SHP77 (cell line): ENCODE data around the gene TIMM44.
A peak's percentile ranks its signal among the peaks of the same experiment; 100 is the strongest.

ENCODE experiments used
- DNase-seq, 2 experiments: peaks; one replicate each; lab custom pipeline; 2025; lab: John Stamatoyannopoulos, UW

TIMM44 gene, protein sequence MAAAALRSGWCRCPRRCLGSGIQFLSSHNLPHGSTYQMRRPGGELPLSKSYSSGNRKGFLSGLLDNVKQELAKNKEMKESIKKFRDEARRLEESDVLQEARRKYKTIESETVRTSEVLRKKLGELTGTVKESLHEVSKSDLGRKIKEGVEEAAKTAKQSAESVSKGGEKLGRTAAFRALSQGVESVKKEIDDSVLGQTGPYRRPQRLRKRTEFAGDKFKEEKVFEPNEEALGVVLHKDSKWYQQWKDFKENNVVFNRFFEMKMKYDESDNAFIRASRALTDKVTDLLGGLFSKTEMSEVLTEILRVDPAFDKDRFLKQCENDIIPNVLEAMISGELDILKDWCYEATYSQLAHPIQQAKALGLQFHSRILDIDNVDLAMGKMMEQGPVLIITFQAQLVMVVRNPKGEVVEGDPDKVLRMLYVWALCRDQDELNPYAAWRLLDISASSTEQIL

DNA sequence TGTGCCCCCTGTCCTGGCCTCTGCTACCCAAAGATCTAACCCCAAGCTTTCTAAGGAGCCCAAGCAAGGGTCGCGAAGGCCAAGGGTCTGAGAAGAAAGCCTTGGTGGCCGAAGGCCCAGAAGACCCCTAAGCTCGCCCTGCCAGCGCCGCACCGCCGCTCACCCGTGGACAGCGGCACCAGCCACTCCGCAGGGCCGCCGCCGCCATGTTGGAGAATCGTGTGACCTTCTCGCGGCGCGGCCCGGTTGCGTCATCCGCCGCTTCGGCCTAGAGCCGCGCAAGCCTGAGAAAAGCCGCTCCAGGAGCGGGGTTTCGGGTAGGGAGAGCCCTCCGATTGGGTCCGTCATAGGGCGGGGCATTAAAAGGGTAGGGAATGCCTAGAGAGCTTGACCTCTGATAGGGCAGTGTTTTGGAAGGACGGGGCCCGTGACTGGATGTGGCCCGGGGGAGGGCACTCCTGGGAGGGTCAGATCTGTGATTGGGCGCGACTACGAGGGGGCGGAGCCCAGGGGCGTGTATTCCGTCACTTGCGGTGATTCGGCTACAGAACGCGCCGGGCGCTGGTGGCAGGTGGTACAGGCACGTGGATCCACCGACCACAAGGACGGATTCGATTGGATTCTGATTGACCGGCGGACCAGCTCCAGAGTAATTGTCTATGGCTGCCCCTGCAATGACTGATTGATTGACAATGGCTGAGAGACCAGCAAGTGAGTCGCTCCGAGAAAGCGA lies at the start of gene TIMM44:
TIMM44 (minus strand) TSS at position 223 of the 733 bp plus-strand sequence; CDS start at position 208, 15 bp downstream.
- DNase-seq = peak; percentile 99

DNA sequence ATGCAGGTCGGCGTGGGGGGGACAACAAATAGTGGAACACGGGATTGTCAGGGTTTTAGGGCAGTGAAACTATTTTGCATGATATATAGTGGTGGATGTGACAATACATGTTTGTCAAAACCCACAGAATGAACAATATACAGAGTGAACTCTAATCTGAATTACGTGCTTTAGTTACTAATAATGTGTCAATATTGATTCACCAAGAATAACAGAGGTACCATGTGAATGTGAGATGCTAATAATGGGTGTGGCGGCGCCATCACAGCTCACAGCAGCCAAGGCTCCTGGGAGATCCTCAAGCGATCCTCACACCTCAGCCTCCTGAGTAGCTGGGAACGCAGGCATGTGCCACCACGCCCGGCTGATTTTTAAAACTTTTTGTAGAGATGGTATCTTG lies 49.1 kb upstream of the TIMM44 start:
- no peak for DNase-seq

GRCh38 chr19:7989071-7989575 lies 45.7 kb upstream of the TIMM44 start:
- DNase-seq = no peak

DNA sequence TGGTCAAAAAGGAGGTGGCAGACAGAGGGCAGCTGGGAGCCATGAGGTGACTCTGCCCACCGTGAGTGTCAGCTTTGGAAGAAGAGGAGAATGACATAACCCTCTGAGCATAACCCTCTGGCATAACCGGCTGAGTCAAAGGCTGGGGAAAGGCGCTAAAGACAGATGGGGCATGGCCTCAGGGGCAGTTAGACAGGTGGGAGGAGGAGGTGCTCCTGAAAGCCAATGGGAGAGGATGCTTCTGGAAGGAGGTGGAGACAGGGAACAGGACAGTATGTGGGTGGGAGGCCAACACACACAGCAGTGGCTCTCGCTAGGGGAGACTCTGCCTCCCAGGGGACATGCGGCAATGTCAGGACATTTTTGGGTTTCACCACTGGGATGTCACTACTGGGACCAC lies 44.8 kb upstream of the TIMM44 start:
- no peak for DNase-seq

- no peak for DNase-seq
Measured at GRCh38 chr19:7987114-7987768, 43.8 kb upstream of the TIMM44 start.

- DNase-seq = no peak
Measured at GRCh38 chr19:7986321-7987113, 43.1 kb upstream of the TIMM44 start.

GRCh38 chr19:7985481-7985911 lies 42.0 kb upstream of the TIMM44 start:
- DNase-seq = no peak

DNA sequence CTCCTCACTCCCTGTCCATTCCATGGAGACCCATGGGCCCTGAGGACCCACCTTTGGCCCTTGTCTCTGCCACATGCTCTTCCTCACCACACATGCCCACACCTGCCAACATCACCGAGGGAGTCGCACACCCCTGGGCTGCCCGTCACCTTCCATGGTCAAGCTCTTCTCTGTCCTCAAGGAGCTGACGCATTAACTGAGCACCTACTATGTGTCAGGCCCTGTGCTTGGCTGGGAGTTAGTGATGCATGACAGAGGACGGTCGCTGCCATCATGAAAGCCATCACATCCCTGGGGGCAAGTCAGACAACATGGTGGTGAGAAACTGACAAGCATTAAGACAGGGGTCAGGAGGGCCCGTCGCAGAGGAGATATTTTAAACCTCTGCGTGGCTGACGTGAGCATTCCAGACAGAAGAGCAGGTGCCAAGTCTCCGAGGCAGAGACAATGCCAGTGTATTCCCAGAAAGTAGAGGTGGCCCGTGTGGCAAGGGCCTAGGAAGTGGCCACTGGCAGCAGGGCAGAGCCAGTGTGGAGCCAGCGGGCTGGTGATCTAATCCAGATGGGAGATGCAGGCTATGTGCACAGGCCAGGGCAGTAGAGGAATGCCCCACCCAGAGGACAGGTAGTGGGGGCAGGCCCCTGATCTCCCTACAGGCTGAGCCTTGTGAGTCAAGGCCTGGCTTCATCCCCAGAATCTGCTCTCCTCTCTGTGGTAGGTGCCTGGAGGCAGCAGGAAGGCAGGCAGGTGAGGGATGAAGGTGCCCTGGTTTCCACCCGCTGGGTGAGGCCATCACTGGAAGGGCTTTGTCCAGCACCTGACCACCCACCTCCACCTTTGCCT lies 40.8 kb upstream of the TIMM44 start:
- DNase-seq = no peak

DNA sequence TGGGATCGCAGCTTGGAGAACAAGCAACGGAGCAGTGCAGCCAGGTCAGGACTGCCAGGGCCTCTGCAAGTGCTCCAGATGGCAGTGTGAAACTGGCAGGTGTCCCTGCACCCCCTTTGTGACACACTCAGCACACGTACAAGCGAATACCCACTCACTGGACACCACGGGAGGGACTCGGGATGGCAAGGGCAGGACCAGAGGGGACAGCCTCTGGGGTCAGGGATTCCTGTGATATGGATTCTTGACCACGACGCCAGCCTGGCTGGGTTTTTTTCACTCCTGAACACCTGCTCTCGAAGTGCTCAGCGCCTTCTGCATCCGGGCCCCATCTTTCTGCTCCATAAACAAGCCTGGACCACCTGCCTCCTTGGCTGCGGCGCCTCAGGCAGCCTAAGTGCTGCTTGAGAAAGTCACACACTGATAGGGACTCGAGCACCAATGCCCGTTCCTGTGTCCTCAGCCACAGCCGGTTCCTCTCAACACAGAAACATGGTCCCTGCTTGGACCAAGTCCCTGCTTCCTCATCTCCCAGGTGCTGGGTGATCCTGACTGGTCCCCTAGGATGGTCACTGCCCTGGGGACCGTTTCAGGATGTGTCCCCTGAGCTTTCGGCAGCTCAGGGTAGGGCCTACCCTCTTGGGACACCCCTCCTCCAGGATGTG lies 40.0 kb upstream of the TIMM44 start:
- DNase-seq = no peak

DNA sequence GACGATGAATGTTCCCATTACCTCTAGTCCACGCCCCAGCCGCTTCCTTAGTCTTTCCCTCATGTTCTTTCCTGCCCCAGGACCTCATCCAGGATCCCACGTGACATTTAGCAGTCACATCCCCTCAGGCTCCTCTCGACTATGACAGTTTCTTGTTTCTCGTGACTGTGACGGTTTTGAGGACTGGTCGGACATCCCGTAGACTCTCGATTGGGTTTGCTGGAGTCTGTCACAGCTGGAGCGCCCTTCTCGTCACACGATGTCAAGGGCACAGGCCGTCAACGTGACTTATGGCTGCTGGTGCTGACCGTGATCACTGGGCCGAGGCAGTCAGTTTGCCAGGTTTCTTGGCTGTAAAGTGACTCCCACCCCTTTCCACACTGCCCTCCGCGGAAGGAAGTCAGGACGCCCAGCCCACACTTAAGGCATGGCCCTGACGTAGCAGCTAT lies 39.2 kb upstream of the TIMM44 start:
- no peak for DNase-seq

GRCh38 chr19:7982103-7982502 lies 38.6 kb upstream of the TIMM44 start:
- DNase-seq = no peak

GRCh38 chr19:7981661-7982060 lies 38.2 kb upstream of the TIMM44 start:
- no peak for DNase-seq

GRCh38 chr19:7981199-7981598 lies 37.7 kb upstream of the TIMM44 start:
- DNase-seq = no peak

- DNase-seq = no peak
Measured at GRCh38 chr19:7980635-7981121, 37.2 kb upstream of the TIMM44 start.

- no peak for DNase-seq
Measured at GRCh38 chr19:7980168-7980567, 36.7 kb upstream of the TIMM44 start.

- DNase-seq = no peak
Measured at GRCh38 chr19:7979559-7979958, 36.1 kb upstream of the TIMM44 start.

- no peak for DNase-seq
Measured at GRCh38 chr19:7979011-7979410, 35.5 kb upstream of the TIMM44 start.

GRCh38 chr19:7978179-7978825 lies 34.8 kb upstream of the TIMM44 start:
- DNase-seq = no peak

- no peak for DNase-seq
Measured at GRCh38 chr19:7977723-7978040, 34.2 kb upstream of the TIMM44 start.
